ENCODE data around the gene WHRN. TPM values are rescaled to one million over a fixed set of nuclear protein-coding genes. Genes with fewer than 3 reads are reported as not detected.

WHRN gene
- total RNA-seq, 1 donor from 2014 or later: 1.1 TPM

GRCh38 chr9:114385397-114386181 lies 119.7 kb downstream of the WHRN start:
- Histone ChIP-seq H3K27me3 (no peaks in the 10 kb centered on the region), H3K36me3 (no peaks in the 10 kb centered on the region), H2AFZ (replicated peaks) (no peak overlapping the region), H3K4me1 (peaks cover 53% of the 10 kb centered on the region), H3K9me3 (ENCODE audit: low read depth) (no peaks in the 10 kb centered on the region), H3K9ac (no peak overlapping the region), H3K27ac (no peak overlapping the region), H3F3A (ENCODE audit: low read depth) (peaks cover 24% of the 10 kb centered on the region), H3K4me2 (peak overlapping the region; percentile 77), H3K79me2 (ENCODE audit: low read depth) (peaks cover 4% of the 10 kb centered on the region), H4K20me1 (ENCODE audit: low read depth) (peaks cover 13% of the 10 kb centered on the region), H3K4me3 (no peak overlapping the region)
- Mint-ChIP-seq H3K27me3 (ENCODE audit: insufficient read depth, low read depth) (peaks cover 4% of the 10 kb centered on the region), H3K27ac (peak overlapping the region; percentile 85), H3K4me3 (peak overlapping the region; percentile 83), H3K4me1 (peaks cover 75% of the 10 kb centered on the region), H3K36me3 (no peaks in the 10 kb centered on the region), H3K9me3 (no peaks in the 10 kb centered on the region)
- no peak for TF ChIP-seq EZH2phosphoT487 (IDR thresholded peaks at IDR 0.05)
- TF ChIP-seq EZH2 (IDR thresholded peaks at IDR 0.05): no peak
- TF ChIP-seq, protein P1, sequence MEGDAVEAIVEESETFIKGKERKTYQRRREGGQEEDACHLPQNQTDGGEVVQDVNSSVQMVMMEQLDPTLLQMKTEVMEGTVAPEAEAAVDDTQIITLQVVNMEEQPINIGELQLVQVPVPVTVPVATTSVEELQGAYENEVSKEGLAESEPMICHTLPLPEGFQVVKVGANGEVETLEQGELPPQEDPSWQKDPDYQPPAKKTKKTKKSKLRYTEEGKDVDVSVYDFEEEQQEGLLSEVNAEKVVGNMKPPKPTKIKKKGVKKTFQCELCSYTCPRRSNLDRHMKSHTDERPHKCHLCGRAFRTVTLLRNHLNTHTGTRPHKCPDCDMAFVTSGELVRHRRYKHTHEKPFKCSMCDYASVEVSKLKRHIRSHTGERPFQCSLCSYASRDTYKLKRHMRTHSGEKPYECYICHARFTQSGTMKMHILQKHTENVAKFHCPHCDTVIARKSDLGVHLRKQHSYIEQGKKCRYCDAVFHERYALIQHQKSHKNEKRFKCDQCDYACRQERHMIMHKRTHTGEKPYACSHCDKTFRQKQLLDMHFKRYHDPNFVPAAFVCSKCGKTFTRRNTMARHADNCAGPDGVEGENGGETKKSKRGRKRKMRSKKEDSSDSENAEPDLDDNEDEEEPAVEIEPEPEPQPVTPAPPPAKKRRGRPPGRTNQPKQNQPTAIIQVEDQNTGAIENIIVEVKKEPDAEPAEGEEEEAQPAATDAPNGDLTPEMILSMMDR (IDR thresholded peaks at IDR 0.05): no peak
- no peak for DNase-seq (ENCODE audit: low spot score)

DNA sequence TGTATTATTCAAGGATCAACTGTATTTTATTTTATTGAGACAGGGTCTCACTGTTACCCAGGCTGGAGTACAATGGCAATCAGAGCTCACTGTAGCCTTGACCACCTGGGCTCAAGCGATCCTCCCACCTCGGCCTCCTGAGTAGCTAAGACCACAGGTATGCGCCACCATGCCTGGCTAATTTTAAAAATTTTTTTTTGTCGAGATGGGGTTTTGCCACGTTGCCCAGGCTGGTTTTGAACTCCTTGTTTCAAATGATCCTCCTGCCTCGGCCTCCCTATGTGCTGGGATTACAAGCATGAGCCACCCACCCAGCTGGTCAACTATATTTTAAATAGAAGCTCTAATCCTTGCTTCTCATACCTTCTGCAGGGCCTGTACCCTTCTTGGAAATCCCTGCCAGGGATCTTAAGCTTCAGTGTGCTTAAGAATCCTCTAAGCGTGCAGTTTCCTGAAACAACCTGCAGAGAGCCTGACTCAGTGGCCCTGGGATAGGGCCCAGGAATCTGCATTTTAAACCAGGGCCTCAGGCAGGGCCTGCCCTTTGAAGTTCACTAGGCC lies 120.4 kb downstream of the WHRN start:
- H3K9me3 Mint-ChIP-seq: no peaks in the 10 kb centered on the region
- H3K27me3 ChIP-seq: no peaks in the 10 kb centered on the region
- no peak overlapping the region for H2AFZ ChIP-seq (replicated peaks)
- H4K20me1 ChIP-seq (ENCODE audit: low read depth): peaks cover 13% of the 10 kb centered on the region
- H3K4me3 ChIP-seq: no peak overlapping the region
- H3K4me1 Mint-ChIP-seq: peaks cover 68% of the 10 kb centered on the region
- peaks cover 24% of the 10 kb centered on the region for H3F3A ChIP-seq (ENCODE audit: low read depth)
- H3K27ac Mint-ChIP-seq: no peak overlapping the region
- no peak overlapping the region for H3K9ac ChIP-seq
- H3K4me2 ChIP-seq: no peak overlapping the region
- H3K36me3 Mint-ChIP-seq: peaks cover 4% of the 10 kb centered on the region
- H3K4me1 ChIP-seq: peaks cover 47% of the 10 kb centered on the region
- H3K4me3 Mint-ChIP-seq: no peak overlapping the region
- DNase-seq (ENCODE audit: low spot score): no peak
- H3K36me3 ChIP-seq: no peaks in the 10 kb centered on the region
- H3K79me2 ChIP-seq (ENCODE audit: low read depth): peaks cover 4% of the 10 kb centered on the region
- TF ChIP-seq EZH2 (IDR thresholded peaks at IDR 0.05) (no peak), EZH2phosphoT487 (IDR thresholded peaks at IDR 0.05) (no peak)
- TF ChIP-seq, protein P1 (IDR thresholded peaks at IDR 0.05): no peak
- no peak overlapping the region for H3K27ac ChIP-seq
- H3K9me3 ChIP-seq (ENCODE audit: low read depth): no peaks in the 10 kb centered on the region
- peaks cover 4% of the 10 kb centered on the region for H3K27me3 Mint-ChIP-seq (ENCODE audit: insufficient read depth, low read depth)

- H3K27ac Mint-ChIP-seq: no peak overlapping the region
- H4K20me1 ChIP-seq (ENCODE audit: low read depth): peaks cover 13% of the 10 kb centered on the region
- peaks cover 43% of the 10 kb centered on the region for H3K4me1 ChIP-seq
Observed at GRCh38 chr9:114384341-114384740, 120.9 kb downstream of the WHRN start.

More at GRCh38 chr9:114384341-114384740, 120.9 kb downstream of the WHRN start:
- no peaks in the 10 kb centered on the region for H3K27me3 ChIP-seq
- H3K9ac ChIP-seq: no peak overlapping the region
- Mint-ChIP-seq H3K4me1 (peaks cover 65% of the 10 kb centered on the region), H3K4me3 (no peak overlapping the region), H3K27me3 (ENCODE audit: insufficient read depth, low read depth) (peaks cover 4% of the 10 kb centered on the region), H3K36me3 (peaks cover 4% of the 10 kb centered on the region), H3K9me3 (no peaks in the 10 kb centered on the region)
- no peak overlapping the region for H3K4me3 ChIP-seq
- peaks cover 4% of the 10 kb centered on the region for H3K79me2 ChIP-seq (ENCODE audit: low read depth)
- H3F3A ChIP-seq (ENCODE audit: low read depth): peaks cover 24% of the 10 kb centered on the region
- H2AFZ ChIP-seq (replicated peaks): no peak overlapping the region
- no peak overlapping the region for H3K4me2 ChIP-seq
- no peak for DNase-seq (ENCODE audit: low spot score)
- H3K36me3 ChIP-seq: no peaks in the 10 kb centered on the region
- H3K27ac ChIP-seq: no peak overlapping the region
- no peak for TF ChIP-seq EZH2phosphoT487 (IDR thresholded peaks at IDR 0.05)
- TF ChIP-seq EZH2 (IDR thresholded peaks at IDR 0.05): no peak
- TF ChIP-seq, protein P1 (IDR thresholded peaks at IDR 0.05): no peak
- no peaks in the 10 kb centered on the region for H3K9me3 ChIP-seq (ENCODE audit: low read depth)
